Activated CD8-positive, alpha-beta T cell treated with anti-CD3 and anti-CD28 coated beads for 36 hours (primary cell): ENCODE results near the gene C20orf202. TPM values are rescaled to one million over a fixed set of nuclear protein-coding genes. Genes with fewer than 3 reads are reported as not detected.
"Not testable (repeated sequence)": the region's sequence is repeated elsewhere in the genome, so short reads cannot be mapped to it uniquely, and the experiment has no call there.

Source experiments
- ATAC-seq: fragments of 200-7000 bp; cut with Tn5 transposase; one replicate; pipeline ENCODE4 v1.10.0; 2021; ENCODE audit warnings: mild to moderate bottlenecking, moderate library complexity
- CTCF ChIA-PET: fragments of 350-600 bp; sonication (Branson Sonifier 250); formaldehyde crosslinking; loops from one replicate; lab custom pipeline; 2021; ENCODE audit warnings: antibody characterized with exemption; lab: Charles Lee
- POLR2A ChIA-PET: fragments of 350-600 bp; sonication (Branson Sonifier 250); formaldehyde crosslinking; loops from one replicate; lab custom pipeline; 2021; ENCODE audit warnings: antibody characterized with exemption; lab: Charles Lee
- DNase-seq: peaks from one replicate; pipeline ENCODE4 v3.0.0-alpha.2; 2020
- H3K27ac Mint-ChIP-seq: one replicate; pipeline ENCODE4 v1.8.0; 2021; ENCODE audit warnings: mild to moderate bottlenecking, mixed read lengths
- H3K27me3 Mint-ChIP-seq: one replicate; pipeline ENCODE4 v1.8.0; 2021; ENCODE audit warnings: mixed read lengths
- H3K36me3 Mint-ChIP-seq: one replicate; pipeline ENCODE4 v1.8.0; 2021; ENCODE audit warnings: low read depth, mixed read lengths
- H3K4me1 Mint-ChIP-seq: one replicate; pipeline ENCODE4 v1.8.0; 2021; ENCODE audit warnings: low read depth, mixed read lengths
- H3K4me3 Mint-ChIP-seq: one replicate; pipeline ENCODE4 v1.8.0; 2021; ENCODE audit warnings: mild to moderate bottlenecking, moderate library complexity, mixed read lengths
- H3K9me3 Mint-ChIP-seq: one replicate; pipeline ENCODE4 v1.8.0; 2021; ENCODE audit warnings: mixed read lengths
- CTCF ChIP-seq: fragments of 200-600 bp; IDR thresholded peaks from one replicate; pipeline ENCODE4 v1.8.0; 2022; ENCODE audit warnings: antibody characterized with exemption, mild to moderate bottlenecking
- intact Hi-C: fragments of 100-400 bp; cut with micrococcal nuclease; formaldehyde crosslinking; loops from one replicate; pipeline ENCODE4 v1.10.0; 2022
- total RNA-seq, 2 experiments: library from RNA; stranded (reverse); gene quantifications; one replicate each; pipeline ENCODE4 v1.2.3, GENCODE V29; 2021

The C20orf202 gene
- total RNA-seq, 2 experiments from 2014 or later: not detected

DNA sequence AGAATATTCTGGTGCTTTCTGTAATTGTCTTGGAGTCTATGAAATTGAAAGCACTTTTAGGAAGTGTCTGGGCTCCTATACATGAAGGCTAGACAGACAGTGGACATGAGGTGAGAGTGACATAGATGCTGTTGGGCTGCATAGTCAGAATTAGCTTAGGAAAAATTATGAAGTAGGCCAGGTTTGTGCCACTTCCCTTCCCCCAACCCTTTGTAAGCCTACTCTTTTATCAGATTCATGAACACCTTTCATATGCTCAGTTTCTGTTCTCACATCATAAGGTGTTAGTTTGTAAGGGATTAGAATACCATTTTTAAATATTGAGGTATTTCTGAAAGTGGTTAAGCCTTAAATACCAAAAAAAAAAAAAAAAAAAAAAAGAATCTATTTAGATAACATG, 44.4 kb downstream of the C20orf202 start:
- CTCF ChIA-PET: interaction anchor here (0.9 to 2.1 kb wide), 5 partner anchors 20 to 190 kb away, joined by 3 to 8 read pairs (median 4); no protein-coding TSS in a partner anchor
- TF ChIP-seq CTCF: no peak
- no peak overlapping the region for H3K4me3 Mint-ChIP-seq
- H3K4me1 Mint-ChIP-seq: peaks cover 14% of the 10 kb centered on the region
- intact Hi-C loops: no loop called here
- H3K27ac Mint-ChIP-seq: no peak overlapping the region
- H3K9me3 Mint-ChIP-seq: peaks cover 4% of the 10 kb centered on the region
- H3K27me3 Mint-ChIP-seq: no peaks in the 10 kb centered on the region
- ATAC-seq (peak; percentile 64), DNase-seq (no peak)
- POLR2A ChIA-PET: no interaction called here
- no peaks in the 10 kb centered on the region for H3K36me3 Mint-ChIP-seq

DNA sequence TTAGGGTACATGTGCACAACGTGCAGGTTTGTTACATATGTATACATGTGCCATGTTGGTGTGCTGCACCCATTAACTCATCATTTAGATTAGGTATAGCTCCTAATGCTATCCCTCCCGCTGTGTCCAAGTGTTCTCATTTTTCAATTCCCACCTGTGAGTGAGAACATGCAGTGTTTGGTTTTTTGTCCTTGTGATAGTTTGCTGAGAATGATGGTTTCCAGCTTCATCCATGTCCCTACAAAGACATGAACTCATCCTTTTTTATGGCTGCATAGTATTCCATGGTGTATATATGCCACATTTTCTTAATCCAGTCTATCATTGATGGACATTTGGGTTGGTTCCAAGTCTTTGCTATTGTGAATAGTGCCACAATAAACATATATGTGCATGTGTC, 47.0 kb downstream of the C20orf202 start:
- peaks cover 12% of the 10 kb centered on the region for H3K4me1 Mint-ChIP-seq
- H3K27me3 Mint-ChIP-seq: not testable (repeated sequence)

GRCh38 chr20:1252416-1252815, 49.2 kb downstream of the C20orf202 start:
- no peaks in the 10 kb centered on the region for H3K27me3 Mint-ChIP-seq
- no peak for TF ChIP-seq CTCF
- H3K4me3 Mint-ChIP-seq: no peak overlapping the region
- H3K36me3 Mint-ChIP-seq: no peaks in the 10 kb centered on the region
- intact Hi-C loops: no loop called here
- DNase-seq: no peak
- CTCF ChIA-PET: no interaction called here
- H3K4me1 Mint-ChIP-seq: peaks cover 11% of the 10 kb centered on the region
- POLR2A ChIA-PET: no interaction called here
- no peak for ATAC-seq
- no peak overlapping the region for H3K27ac Mint-ChIP-seq
- H3K9me3 Mint-ChIP-seq: peaks cover 4% of the 10 kb centered on the region

More for the DNA sequence above, 47.0 kb downstream of the C20orf202 start:
- H3K36me3 Mint-ChIP-seq, H3K4me3 Mint-ChIP-seq, H3K9me3 Mint-ChIP-seq, ATAC-seq, intact Hi-C loops, DNase-seq, POLR2A ChIA-PET, H3K27ac Mint-ChIP-seq: not testable (repeated sequence)
- CTCF ChIA-PET: interaction anchor here (0.6 kb wide), 1 partner anchor 505 kb away, joined by 3 read pairs; no protein-coding TSS in a partner anchor

GRCh38 chr20:1254254-1254653, 51.0 kb downstream of the C20orf202 start:
- peaks cover 4% of the 10 kb centered on the region for H3K9me3 Mint-ChIP-seq
- no peak overlapping the region for H3K4me3 Mint-ChIP-seq
- ChIA-PET POLR2A (interaction anchor here (2.3 kb wide), 1 partner anchor 12 kb away, joined by 6 read pairs; the partner anchor contains the start of gene SNPH), CTCF (interaction anchor here (0.8 to 2.1 kb wide), 2 partner anchors 12 to 47 kb away, joined by 3 to 9 read pairs; partner anchors contain the start of gene SNPH)
- TF ChIP-seq CTCF: no peak
- H3K36me3 Mint-ChIP-seq: no peaks in the 10 kb centered on the region
- DNase-seq (no peak), ATAC-seq (no peak)
- no peaks in the 10 kb centered on the region for H3K27me3 Mint-ChIP-seq
- peaks cover 6% of the 10 kb centered on the region for H3K4me1 Mint-ChIP-seq
- intact Hi-C loops: no loop called here
- H3K27ac Mint-ChIP-seq: no peak overlapping the region

- intact Hi-C loops: no loop called here
- ChIA-PET POLR2A (interaction anchor here (0.9 to 2.3 kb wide), 2 partner anchors 10 to 61 kb away, joined by 3 to 6 read pairs; partner anchors contain the start of gene SNPH), CTCF (interaction anchor here (2.1 kb wide), 1 partner anchor 10 kb away, joined by 9 read pairs; the partner anchor contains the start of gene SNPH)
- ATAC-seq: peak; percentile 34
- no peaks in the 10 kb centered on the region for H3K27me3 Mint-ChIP-seq
- H3K27ac Mint-ChIP-seq: no peak overlapping the region
- H3K9me3 Mint-ChIP-seq: peaks cover 2% of the 10 kb centered on the region
- no peak for TF ChIP-seq CTCF
- H3K36me3 Mint-ChIP-seq: no peaks in the 10 kb centered on the region
- DNase-seq: no peak
- no peak overlapping the region for H3K4me3 Mint-ChIP-seq
- peaks cover 6% of the 10 kb centered on the region for H3K4me1 Mint-ChIP-seq
Measured at GRCh38 chr20:1255675-1256074, 52.4 kb downstream of the C20orf202 start.

Other genes starting within 250 kb of the C20orf202 start
- not detected for gene RSPO4, start 201.1 kb upstream of the C20orf202 start, total RNA-seq
- gene PSMF1, start 84.9 kb upstream of the C20orf202 start, total RNA-seq: 100 to 1,000 TPM; 150 to 154 TPM
- 1 to 10 TPM; 1.8 to 2.2 TPM for gene TMEM74B, start 18.5 kb upstream of the C20orf202 start, total RNA-seq
- under 1 TPM; 0.18 to 0.25 TPM for gene RAD21L1, start 22.6 kb downstream of the C20orf202 start, total RNA-seq
- gene SNPH, start 62.8 kb downstream of the C20orf202 start, total RNA-seq: 1 to 10 TPM; 3.7 to 4.1 TPM
- gene SDCBP2, start 125.7 kb downstream of the C20orf202 start, total RNA-seq: 1 to 10 TPM; 3.0 to 3.7 TPM
- gene FKBP1A, start 189.6 kb downstream of the C20orf202 start, total RNA-seq: 100 to 1,000 TPM; 259 to 282 TPM